Ovary (tissue), 9 donors: Measurements from ENCODE around the gene POLR1C. TPM values are rescaled to one million over a fixed set of nuclear protein-coding genes. Genes with fewer than 3 reads are reported as not detected.
"Not testable (repeated sequence)": the region's sequence is repeated elsewhere in the genome, so short reads cannot be mapped to it uniquely, and the experiment has no call there.

ENCODE experiments used
- DNase-seq, 5 donors: peaks; one replicate each; pipeline ENCODE4 v3.0.0-alpha.2; 2019 to 2020
- H3K27ac ChIP-seq, 2 donors: fragments of 200-600 bp; one replicate each; pipeline versions ENCODE4 v1.5.1 to v1.8.0; 2019 to 2022
- H3K27me3 ChIP-seq: fragments of 200-600 bp; one replicate; pipeline ENCODE4 v1.8.0; 2022
- H3K36me3 ChIP-seq: fragments of 200-600 bp; sonication (generic); one replicate; pipeline ENCODE4 v1.5.1; 2019
- H3K4me1 ChIP-seq: one replicate; pipeline ENCODE4 v1.8.1; 2013; ENCODE audit warnings: mild to moderate bottlenecking, moderate library complexity; ENCODE audit not compliant: insufficient read depth
- H3K4me3 ChIP-seq: fragments of 200-600 bp; sonication (generic); one replicate; pipeline ENCODE4 v1.5.1; 2017
- H3K9me3 ChIP-seq, 2 donors: fragments of 200-600 bp in 1 of 2; sonication (generic) in 1 of 2; one replicate each; pipeline versions ENCODE4 v1.5.1 to v1.8.1; 2013 to 2019; ENCODE audit warnings: mild to moderate bottlenecking in 1 of 2, moderate library complexity in 1 of 2
- CTCF ChIP-seq, 3 donors: fragments of 450-650 bp in 2 of 3; fragments of 200-600 bp in 1 of 3; IDR thresholded peaks; one replicate each; pipeline versions ENCODE4 v1.5.1 to v1.8.0; 2016 to 2022; ENCODE audit warnings: antibody characterized with exemption in 3 of 3, mild to moderate bottlenecking in 1 of 3
- EP300 ChIP-seq: sonication (generic); formaldehyde crosslinking; IDR thresholded peaks from one replicate; pipeline ENCODE4 v1.6.1; 2017; ENCODE audit warnings: antibody characterized with exemption
- POLR2A ChIP-seq: fragments of 450-650 bp; IDR thresholded peaks from one replicate; pipeline ENCODE4 v1.6.1; 2017; ENCODE audit warnings: antibody characterized with exemption, mild to moderate bottlenecking, moderate library complexity
- WGBS, 3 donors: extraction: QIAGEN DNeasy Blood & Tissue Kit in 1 of 3; methylation state at CpG; one replicate each; pipeline versions ENCODE4 v1.1.5 to v1.1.7; 2013 to 2017; 5-methylcytosine and 5-hydroxymethylcytosine counted together
- intact Hi-C, 4 donors: fragments of 100-400 bp; cut with DNase I; formaldehyde crosslinking; loops; one replicate each; pipeline versions ENCODE4 v1.11.0 to v1.15.1; 2022 to 2023
- polyA plus RNA-seq, 2 donors: library from polyadenylated mRNA; stranded (reverse); fragments of 200-250 nt in 1 of 2; fragments of 350-450 nt in 1 of 2; fragmentation: Illumina TruSeq in 1 of 2; extraction: RNeasy Lipid Tissue Mini Kit (QIAGEN cat#74804) in 1 of 2; gene quantifications; one replicate each; pipeline ENCODE4 v1.2.3, GENCODE V29; 2013 to 2014
- total RNA-seq, 7 donors: library from RNA; depleted of rRNA in 2 of 7; stranded (reverse); fragments of >200 nt in 2 of 7; fragmentation: NEBNext Ultra II Directional in 3 of 7; extraction: Animal tissue kit (Norgen Biotek cat#: 25700) in 3 of 7; gene quantifications; one replicate each; pipeline versions ENCODE4 v1.1.0 to v1.2.4, GENCODE V29; 2016 to 2023
- donor health status: DM: no; HTN: no; CAD: no; lungs with moderate emphysema.
- donor health status: DM: no; HTN: no; CAD: no.
- donor health status: Bipolar disorder and iron deficiency.
- donor health status: DM: yes; HTN: yes; CAD: no.
- donor health status: DM: no; HTN: no; CAD: no.
- donor health status: DM: yes; HTN: yes; CAD: no.

The POLR1C gene
- total and polyA plus RNA-seq, 9 donors = 18.1 to 48.6 (median 32.0) TPM

GRCh38 chr6:43497129-43497396 lies 19.8 kb upstream of the POLR1C start:
- Histone ChIP-seq H3K27me3 (no peaks in the 10 kb centered on the region), H3K4me3 (no peak overlapping the region), H3K4me1 (peaks cover 15% of the 10 kb centered on the region), H3K27ac (no peak overlapping the region), H3K9me3 (no peaks in the 10 kb centered on the region), H3K36me3 (no peaks in the 10 kb centered on the region)
- TF ChIP-seq EP300 (no peak), CTCF (IDR thresholded peaks at IDR 0.05) (no peak), POLR2A (no peak)
- no peak for DNase-seq
- 78 to 89% (median 86%) methylated on average over 6 of the region's 6 CpGs for WGBS, 3 donors
- intact Hi-C loops = loop anchor here in 1 of 4 donors (10.0 kb wide), 1 partner anchor 232 kb away; no protein-coding TSS in a partner anchor

GRCh38 chr6:43497689-43498088 lies 19.2 kb upstream of the POLR1C start:
- intact Hi-C loops = loop anchor here in 1 of 4 donors (10.0 kb wide), 1 partner anchor 233 kb away; no protein-coding TSS in a partner anchor
- TF ChIP-seq EP300 = no peak
- TF ChIP-seq POLR2A = no peak
- TF ChIP-seq CTCF (IDR thresholded peaks at IDR 0.05) = no peak
- no peak overlapping the region for H3K27ac ChIP-seq
- WGBS, 3 donors = 87 to 93% (median 89%) methylated on average over 12 of the region's 12 CpGs
- H3K27me3 ChIP-seq = no peaks in the 10 kb centered on the region
- H3K4me1 ChIP-seq = peaks cover 8% of the 10 kb centered on the region
- no peak overlapping the region for H3K4me3 ChIP-seq
- DNase-seq = no peak
- no peaks in the 10 kb centered on the region for H3K36me3 ChIP-seq
- H3K9me3 ChIP-seq = no peaks in the 10 kb centered on the region

GRCh38 chr6:43498291-43498690 lies 18.6 kb upstream of the POLR1C start:
- H3K36me3 ChIP-seq, DNase-seq, H3K27ac ChIP-seq, H3K4me3 ChIP-seq, H3K27me3 ChIP-seq, H3K9me3 ChIP-seq, H3K4me1 ChIP-seq: not testable (repeated sequence)
- 83 to 95% (median 94%) methylated on average over 5 of the region's 5 CpGs for WGBS, 3 donors
- intact Hi-C loops = loop anchor here in 1 of 4 donors (10.0 kb wide), 1 partner anchor 233 kb away; no protein-coding TSS in a partner anchor

- intact Hi-C loops = loop anchor here in 1 of 4 donors (10.0 kb wide), 1 partner anchor 234 kb away; no protein-coding TSS in a partner anchor
Measured at GRCh38 chr6:43499028-43499815, 17.7 kb upstream of the POLR1C start.

More at GRCh38 chr6:43499028-43499815, 17.7 kb upstream of the POLR1C start:
- WGBS, 3 donors = 62 to 71% (median 69%) methylated on average over 12 of the region's 12 CpGs
- no peak overlapping the region for H3K27ac ChIP-seq
- H3K9me3 ChIP-seq = no peaks in the 10 kb centered on the region
- H3K4me1 ChIP-seq = peaks cover 7% of the 10 kb centered on the region
- no peak for TF ChIP-seq EP300
- no peak for TF ChIP-seq CTCF (IDR thresholded peaks at IDR 0.05)
- H3K27me3 ChIP-seq = no peaks in the 10 kb centered on the region
- DNase-seq = no peak
- H3K36me3 ChIP-seq = no peaks in the 10 kb centered on the region
- H3K4me3 ChIP-seq = no peak overlapping the region
